Endodermal cell (in vitro differentiated cells): ENCODE results near the gene IL1B. TPM values are rescaled to one million over a fixed set of nuclear protein-coding genes. Genes with fewer than 3 reads are reported as not detected.

Experiments
- DNase-seq: peaks from one replicate; pipeline ENCODE4 v3.0.0-alpha.2; 2017
- H3K27ac ChIP-seq: 2 replicates; pipeline ENCODE4 v1.5.1; 2013; ENCODE audit warnings: mild to moderate bottlenecking, low read depth, low read length, moderate library complexity
- H3K27me3 ChIP-seq: 2 replicates; pipeline ENCODE4 v1.6.1; 2013; ENCODE audit warnings: mild to moderate bottlenecking, low read length, moderate library complexity; ENCODE audit not compliant: insufficient read depth, control insufficient read depth, poor library complexity, severe bottlenecking
- H3K36me3 ChIP-seq: 2 replicates; pipeline ENCODE4 v1.7.0; 2013; ENCODE audit warnings: mild to moderate bottlenecking, low read length, moderate library complexity; ENCODE audit not compliant: control insufficient read depth, insufficient read depth
- H3K4me1 ChIP-seq: one replicate; pipeline ENCODE4 v1.7.0; 2013; ENCODE audit warnings: low read length; ENCODE audit not compliant: control insufficient read depth, insufficient read depth
- H3K4me3 ChIP-seq: 2 replicates; pipeline ENCODE4 v1.5.1; 2013; ENCODE audit warnings: mild to moderate bottlenecking, low read length, moderate library complexity
- H3K9ac ChIP-seq: 2 replicates; pipeline ENCODE4 v1.6.1; 2013; ENCODE audit warnings: mild to moderate bottlenecking, low read length, moderate library complexity; ENCODE audit not compliant: poor library complexity, severe bottlenecking; ENCODE audit errors: extremely low read depth
- H3K9me3 ChIP-seq: 2 replicates; pipeline ENCODE4 v1.6.1; 2013; ENCODE audit warnings: mild to moderate bottlenecking, low read length, moderate library complexity; ENCODE audit not compliant: control insufficient read depth
- H3K27ac Mint-ChIP-seq: 2 replicates; pipeline ENCODE4 v1.8.0; 2020; ENCODE audit warnings: mixed read lengths
- H3K27me3 Mint-ChIP-seq: 2 replicates; pipeline ENCODE4 v1.8.0; 2021; ENCODE audit warnings: mild to moderate bottlenecking, mixed read lengths; ENCODE audit not compliant: insufficient read depth
- H3K36me3 Mint-ChIP-seq: 2 replicates; pipeline ENCODE4 v1.8.0; 2020; ENCODE audit warnings: low read depth, mixed read lengths
- H3K4me1 Mint-ChIP-seq: 2 replicates; pipeline ENCODE4 v1.8.0; 2020; ENCODE audit warnings: mixed read lengths
- H3K4me3 Mint-ChIP-seq: 2 replicates; pipeline ENCODE4 v1.8.0; 2020; ENCODE audit warnings: mild to moderate bottlenecking, moderate library complexity, mixed read lengths
- H3K9me3 Mint-ChIP-seq: 2 replicates; pipeline ENCODE4 v1.8.0; 2020; ENCODE audit warnings: mild to moderate bottlenecking, mixed read lengths
- CTCF ChIP-seq: fragments of 200-600 bp; sonication (generic); conservative IDR thresholded peaks from 2 replicates; pipeline ENCODE4 v1.5.0; 2021; ENCODE audit warnings: antibody characterized with exemption, mild to moderate bottlenecking
- WGBS, 2 experiments: methylation state at CpG; one replicate each; pipeline versions ENCODE4 v1.1.5 to v1.1.7; 2013; ENCODE audit warnings: missing lambda C conversion rate in 2 of 2, mixed read lengths in 1 of 2; ENCODE audit not compliant: insufficient coverage in 1 of 2, insufficient read length in 1 of 2; 5-methylcytosine and 5-hydroxymethylcytosine counted together
- total RNA-seq, 2 donors: library from RNA; stranded (reverse); fragmentation: NEBNext Ultra II Directional in 1 of 2; extraction: Animal tissue kit (Norgen Biotek cat#: 25700) in 1 of 2; gene quantifications; 2 replicates in 1 of 2; 3 replicates in 1 of 2; pipeline ENCODE4 v1.2.1, GENCODE V29; 2021

IL1B gene
- total RNA-seq, 2 donors from 2014 or later: not detected

- WGBS, 2 experiments: 92% methylated on average over 6 to 10 of the region's 10 CpGs
Measured at GRCh38 chr2:112813280-112813966, 23.2 kb downstream of the IL1B start.

GRCh38 chr2:112812318-112813267 lies 24.0 kb downstream of the IL1B start:
- H3K36me3 ChIP-seq: no peaks in the 10 kb centered on the region
- no peak overlapping the region for H3K4me3 ChIP-seq
- H3K36me3 Mint-ChIP-seq: no peaks in the 10 kb centered on the region
- H3K27ac Mint-ChIP-seq: no peak overlapping the region
- peaks cover 6% of the 10 kb centered on the region for H3K9me3 ChIP-seq
- no peak for TF ChIP-seq CTCF
- peaks cover 4% of the 10 kb centered on the region for H3K4me1 ChIP-seq
- H3K9ac ChIP-seq: no peak overlapping the region
- H3K4me3 Mint-ChIP-seq: no peak overlapping the region
- H3K4me1 Mint-ChIP-seq: peaks cover 7% of the 10 kb centered on the region
- DNase-seq: no peak
- H3K27me3 Mint-ChIP-seq: no peaks in the 10 kb centered on the region
- H3K27ac ChIP-seq: no peak overlapping the region
- H3K27me3 ChIP-seq: no peaks in the 10 kb centered on the region
- no peaks in the 10 kb centered on the region for H3K9me3 Mint-ChIP-seq
- WGBS, 2 experiments: 72 to 77% methylated on average over 6 to 14 of the region's 14 CpGs

More at GRCh38 chr2:112813280-112813966, 23.2 kb downstream of the IL1B start:
- Histone ChIP-seq H3K9me3 (peaks cover 6% of the 10 kb centered on the region), H3K4me3 (no peak overlapping the region), H3K36me3 (no peaks in the 10 kb centered on the region), H3K27me3 (no peaks in the 10 kb centered on the region), H3K4me1 (peaks cover 4% of the 10 kb centered on the region), H3K9ac (no peak overlapping the region), H3K27ac (no peak overlapping the region)
- Mint-ChIP-seq H3K9me3 (no peaks in the 10 kb centered on the region), H3K4me1 (peaks cover 7% of the 10 kb centered on the region), H3K27ac (no peak overlapping the region), H3K36me3 (no peaks in the 10 kb centered on the region), H3K27me3 (no peaks in the 10 kb centered on the region), H3K4me3 (no peak overlapping the region)
- no peak for DNase-seq
- no peak for TF ChIP-seq CTCF

- no peaks in the 10 kb centered on the region for H3K36me3 ChIP-seq
- no peak overlapping the region for H3K27ac Mint-ChIP-seq
- no peak for DNase-seq
- H3K4me1 Mint-ChIP-seq: peaks cover 7% of the 10 kb centered on the region
- H3K9ac ChIP-seq: no peak overlapping the region
- H3K4me3 ChIP-seq: no peak overlapping the region
- no peaks in the 10 kb centered on the region for H3K9me3 Mint-ChIP-seq
- H3K27me3 Mint-ChIP-seq: no peaks in the 10 kb centered on the region
- H3K4me3 Mint-ChIP-seq: no peak overlapping the region
- H3K27me3 ChIP-seq: no peaks in the 10 kb centered on the region
- no peak for TF ChIP-seq CTCF
- WGBS, 2 experiments: 90 to 91% methylated on average over 7 of the region's 7 CpGs
- H3K36me3 Mint-ChIP-seq: no peaks in the 10 kb centered on the region
- H3K9me3 ChIP-seq: peaks cover 11% of the 10 kb centered on the region
- H3K4me1 ChIP-seq: peaks cover 4% of the 10 kb centered on the region
- no peak overlapping the region for H3K27ac ChIP-seq
Measured at GRCh38 chr2:112811841-112812306, 24.7 kb downstream of the IL1B start.
